Type B pancreatic cell (in vitro differentiated cells): ENCODE data around the gene CAPN14. TPM values are rescaled to one million over a fixed set of nuclear protein-coding genes. Genes with fewer than 3 reads are reported as not detected.

Source experiments
- DNase-seq: peaks from one replicate; pipeline ENCODE4 v3.0.0; 2021; ENCODE audit warnings: mixed read lengths; ENCODE audit not compliant: unreplicated experiment; ENCODE audit errors: extremely low spot score
- H3K27ac Mint-ChIP-seq: 2 replicates; pipeline ENCODE4 v1.8.0; 2021; ENCODE audit warnings: mild to moderate bottlenecking, mixed read lengths
- H3K27me3 Mint-ChIP-seq: 2 replicates; pipeline ENCODE4 v1.8.0; 2021; ENCODE audit warnings: mixed read lengths
- H3K36me3 Mint-ChIP-seq: 2 replicates; pipeline ENCODE4 v1.8.0; 2021; ENCODE audit warnings: mixed read lengths
- H3K4me1 Mint-ChIP-seq: one replicate; pipeline ENCODE4 v1.8.0; 2021; ENCODE audit warnings: mixed read lengths; ENCODE audit not compliant: unreplicated experiment
- H3K4me3 Mint-ChIP-seq: 2 replicates; pipeline ENCODE4 v1.8.0; 2021; ENCODE audit warnings: mild to moderate bottlenecking, mixed read lengths
- H3K9me3 Mint-ChIP-seq: 2 replicates; pipeline ENCODE4 v1.8.0; 2021; ENCODE audit warnings: mixed read lengths
- CTCF ChIP-seq: fragments of 200-600 bp; sonication (generic); conservative IDR thresholded peaks from 2 replicates; pipeline ENCODE4 v1.5.0; 2021; ENCODE audit warnings: antibody characterized with exemption, mild to moderate bottlenecking
- long read RNA-seq: library from polyadenylated mRNA; unstranded; transcript quantifications from one replicate; pipeline ENCODE4 v2.0.0, GENCODE V29; 2020
- total RNA-seq: library from RNA; stranded (reverse); gene quantifications from 2 replicates; pipeline ENCODE4 v1.2.1, GENCODE V29; 2021; ENCODE audit warnings: low replicate concordance

The CAPN14 gene
- total RNA-seq = 0.12 and 0.39 TPM in 2 replicates
- long read RNA-seq = 0 reads

GRCh38 chr2:31217465-31218200 is at the start of gene CAPN14:
CAPN14 (minus strand) TSS chr2:31217515; CDS start chr2:31205447, 12,068 bp downstream.
- Mint-ChIP-seq H3K9me3 (no peaks in the 10 kb centered on the region), H3K36me3 (no peaks in the 10 kb centered on the region), H3K4me3 (no peak within 1 kb of the TSS), H3K27me3 (peaks cover 59% of the 10 kb centered on the region), H3K27ac (no peak within 1 kb of the TSS), H3K4me1 (peaks cover 6% of the 10 kb centered on the region)
- DNase-seq = peak; percentile 3
- no peak for TF ChIP-seq CTCF

GRCh38 chr2:31266804-31267203 is 49.5 kb upstream of the CAPN14 start:
- no peak for TF ChIP-seq CTCF
- Mint-ChIP-seq H3K4me1 (no peaks in the 10 kb centered on the region), H3K4me3 (no peak overlapping the region), H3K27ac (no peak overlapping the region), H3K36me3 (peaks cover 10% of the 10 kb centered on the region), H3K9me3 (no peaks in the 10 kb centered on the region), H3K27me3 (no peaks in the 10 kb centered on the region)
- no peak for DNase-seq

GRCh38 chr2:31265234-31265633 is 47.9 kb upstream of the CAPN14 start:
- Mint-ChIP-seq H3K9me3 (no peaks in the 10 kb centered on the region), H3K4me1 (no peaks in the 10 kb centered on the region), H3K27ac (no peak overlapping the region), H3K4me3 (no peak overlapping the region), H3K36me3 (peaks cover 14% of the 10 kb centered on the region), H3K27me3 (no peaks in the 10 kb centered on the region)
- no peak for TF ChIP-seq CTCF
- no peak for DNase-seq

- Mint-ChIP-seq H3K27me3 (no peaks in the 10 kb centered on the region), H3K9me3 (no peaks in the 10 kb centered on the region), H3K27ac (no peak overlapping the region), H3K4me3 (no peak overlapping the region), H3K36me3 (peaks cover 14% of the 10 kb centered on the region), H3K4me1 (no peaks in the 10 kb centered on the region)
- no peak for TF ChIP-seq CTCF
- DNase-seq = no peak
These were observed 46.4 kb upstream of the CAPN14 start for GRCh38 chr2:31263636-31264190.

- TF ChIP-seq CTCF = no peak
- H3K27ac Mint-ChIP-seq = no peak overlapping the region
- H3K36me3 Mint-ChIP-seq = peaks cover 8% of the 10 kb centered on the region
- H3K4me3 Mint-ChIP-seq = no peak overlapping the region
- no peaks in the 10 kb centered on the region for H3K4me1 Mint-ChIP-seq
- H3K27me3 Mint-ChIP-seq = no peaks in the 10 kb centered on the region
- no peak for DNase-seq
- H3K9me3 Mint-ChIP-seq = no peaks in the 10 kb centered on the region
These were observed 43.6 kb upstream of the CAPN14 start for GRCh38 chr2:31260870-31261269.
